WTC11 (cell line): Measurements from ENCODE around the gene STARD13. TPM values are rescaled to one million over a fixed set of nuclear protein-coding genes. Genes with fewer than 3 reads are reported as not detected.

Experiments
- ATAC-seq: fragments of 200-7000 bp; cut with Tn5 transposase; 2 replicates; pipeline ENCODE4 v1.10.0; 2021; ENCODE audit warnings: mild to moderate bottlenecking, moderate library complexity
- CTCF ChIA-PET: fragments of 300-600 bp; sonication (Branson Sonifier 250); formaldehyde crosslinking; loops from one replicate; lab custom pipeline; 2021; ENCODE audit warnings: antibody characterized with exemption; lab: Charles Lee
- POLR2A ChIA-PET: fragments of 350-600 bp; sonication (Branson Sonifier 250); formaldehyde crosslinking; loops from one replicate; lab custom pipeline; 2021; ENCODE audit warnings: antibody characterized with exemption; lab: Charles Lee
- DNase-seq: peaks from one replicate; pipeline ENCODE4 v3.0.0; 2021; ENCODE audit warnings: low spot score
- H3K27ac Mint-ChIP-seq: 2 replicates; pipeline ENCODE4 v1.8.0; 2021; ENCODE audit warnings: mixed read lengths
- H3K27me3 Mint-ChIP-seq: 2 replicates; pipeline ENCODE4 v1.8.0; 2021; ENCODE audit warnings: low read depth, mild to moderate bottlenecking, moderate library complexity, mixed read lengths
- H3K36me3 Mint-ChIP-seq: 2 replicates; pipeline ENCODE4 v1.8.0; 2021; ENCODE audit warnings: mixed read lengths
- H3K4me1 Mint-ChIP-seq: 2 replicates; pipeline ENCODE4 v1.8.0; 2022; ENCODE audit warnings: mixed read lengths
- H3K4me3 Mint-ChIP-seq: 2 replicates; pipeline ENCODE4 v1.8.0; 2021; ENCODE audit warnings: mild to moderate bottlenecking, moderate library complexity, mixed read lengths
- H3K9me3 Mint-ChIP-seq: 2 replicates; pipeline ENCODE4 v1.8.0; 2021; ENCODE audit warnings: mixed read lengths
- ATF2 ChIP-seq: sonication (generic); formaldehyde crosslinking; IDR thresholded peaks from 2 replicates; pipeline ENCODE4 v1.8.1; 2022; ENCODE audit warnings: low read depth, missing genetic modification reagents, borderline replicate concordance
- CTCF ChIP-seq: fragments of 200-600 bp; IDR thresholded peaks from 2 replicates; pipeline ENCODE4 v1.8.0; 2022; ENCODE audit warnings: antibody characterized with exemption
- EMX1 ChIP-seq: fragments of 250-450 bp; sonication (Bioruptor Pico); IDR thresholded peaks from 2 replicates; pipeline ENCODE4 v1.8.0; 2021; ENCODE audit warnings: mild to moderate bottlenecking
- GABPB1 ChIP-seq: sonication (generic); formaldehyde crosslinking; IDR thresholded peaks from 2 replicates; pipeline ENCODE4 v1.8.1; 2023; ENCODE audit warnings: mild to moderate bottlenecking, missing genetic modification reagents
- JAZF1 ChIP-seq: fragments of 250-450 bp; sonication (Bioruptor Pico); IDR thresholded peaks from 2 replicates; pipeline ENCODE4 v1.9.0; 2021; ENCODE audit warnings: moderate library complexity, mild to moderate bottlenecking, inconsistent platforms
- JUN ChIP-seq: sonication (generic); formaldehyde crosslinking; IDR thresholded peaks from 2 replicates; pipeline ENCODE4 v1.8.0; 2023; ENCODE audit warnings: mild to moderate bottlenecking, missing genetic modification reagents
- PRDM15 ChIP-seq: sonication (generic); formaldehyde crosslinking; IDR thresholded peaks from 2 replicates; pipeline ENCODE4 v1.8.0; 2022; ENCODE audit warnings: missing genetic modification reagents
- PRRX2 ChIP-seq: fragments of 250-450 bp; sonication (Bioruptor Pico); IDR thresholded peaks from 2 replicates; pipeline ENCODE4 v1.8.0; 2021; ENCODE audit warnings: mild to moderate bottlenecking
- STAT6 ChIP-seq: sonication (generic); formaldehyde crosslinking; conservative IDR thresholded peaks from 2 replicates; pipeline ENCODE4 v1.8.1; 2023; ENCODE audit warnings: mild to moderate bottlenecking, low read depth, missing genetic modification reagents, moderate library complexity
- ZBTB43 ChIP-seq: sonication (generic); formaldehyde crosslinking; IDR thresholded peaks from 2 replicates; pipeline ENCODE4 v1.8.1; 2023; ENCODE audit warnings: mild to moderate bottlenecking, missing genetic modification reagents
- ZNF138 ChIP-seq: sonication (generic); formaldehyde crosslinking; conservative IDR thresholded peaks from 2 replicates; pipeline ENCODE4 v1.8.1; 2022; ENCODE audit warnings: mild to moderate bottlenecking, moderate library complexity, missing genetic modification reagents
- ZNF263 ChIP-seq: sonication (generic); formaldehyde crosslinking; IDR thresholded peaks from 2 replicates; pipeline ENCODE4 v1.8.1; 2022; ENCODE audit warnings: low read depth, mild to moderate bottlenecking, moderate library complexity, missing genetic modification reagents
- ZNF281 ChIP-seq: sonication (generic); formaldehyde crosslinking; IDR thresholded peaks from 2 replicates; pipeline ENCODE4 v1.8.0; 2023; ENCODE audit warnings: mild to moderate bottlenecking, missing genetic modification reagents
- ZNF512 ChIP-seq: sonication (generic); formaldehyde crosslinking; IDR thresholded peaks from 2 replicates; pipeline ENCODE4 v1.8.1; 2022; ENCODE audit warnings: missing genetic modification reagents, borderline replicate concordance
- ZNF671 ChIP-seq: fragments of 250-450 bp; sonication (Bioruptor Pico); IDR thresholded peaks from 2 replicates; pipeline ENCODE4 v1.8.0; 2021; ENCODE audit warnings: mild to moderate bottlenecking
- ZSCAN18 ChIP-seq: fragments of 250-450 bp; sonication (Bioruptor Pico); IDR thresholded peaks from 2 replicates; pipeline ENCODE4 v2.1.2; 2022; ENCODE audit warnings: mild to moderate bottlenecking, moderate library complexity
- total RNA-seq: library from RNA; stranded (reverse); gene quantifications from 3 replicates; pipeline ENCODE4 v1.2.3, GENCODE V29; 2021

The STARD13 gene
- total RNA-seq, 1 experiment from 2014 or later = 4.4 TPM

GRCh38 chr13:33150126-33150525 lies 135.4 kb downstream of the STARD13 start (continued):
- TF ChIP-seq PRRX2 (CRISPR knock-in tag) (no peak), ZNF671 (CRISPR knock-in tag) (no peak), CTCF (no peak), ZSCAN18 (no peak), ZNF138 (CRISPR knock-in tag) (no peak), JAZF1 (CRISPR knock-in tag) (no peak), GABPB1 (CRISPR knock-in tag) (no peak), JUN (no peak)

- Mint-ChIP-seq H3K27ac (no peak overlapping the region), H3K27me3 (no peaks in the 10 kb centered on the region), H3K4me3 (no peak overlapping the region), H3K9me3 (peaks cover 16% of the 10 kb centered on the region), H3K4me1 (no peaks in the 10 kb centered on the region), H3K36me3 (peaks cover 9% of the 10 kb centered on the region; the same call in 1 of the 2 replicates)
- ChIA-PET CTCF (no interaction called here), POLR2A (no interaction called here)
- no peak for DNase-seq
- no peak for ATAC-seq
- no peak for TF ChIP-seq ZNF263 (CRISPR knock-in tag)
- TF ChIP-seq GABPB1 (CRISPR knock-in tag) = no peak
- TF ChIP-seq ZBTB43 (CRISPR knock-in tag) = no peak
- TF ChIP-seq PRDM15 (CRISPR knock-in tag) = no peak
- TF ChIP-seq STAT6 (CRISPR knock-in tag) = no peak
- TF ChIP-seq ZSCAN18 = no peak
- TF ChIP-seq ZNF512 = no peak
- no peak for TF ChIP-seq ZNF281
- TF ChIP-seq ATF2 = no peak
- TF ChIP-seq EMX1 = no peak
Measured at GRCh38 chr13:33147832-33148231, 137.7 kb downstream of the STARD13 start.
